ENCODE data around the gene MMP27.

MMP27 gene

GRCh38 chr11:102678022-102678421, 27.5 kb downstream of the MMP27 start:
- DNase-seq (no peak), ATAC-seq (ENCODE audit: insufficient read depth, low read depth) (no peak)
- Histone ChIP-seq H3K27ac (ENCODE audit: low read length) (no peak overlapping the region), H3K9me3 (ENCODE audit: insufficient read depth, low read length, severe bottlenecking) (no peaks in the 10 kb centered on the region), H3K4me3 (ENCODE audit: low read depth in 1 of 2, low read length in 2 of 2) (no peak overlapping the region), H3K79me2 (ENCODE audit: insufficient read depth, low read length) (no peaks in the 10 kb centered on the region), H3K4me1 (ENCODE audit: insufficient read depth, low read length) (no peaks in the 10 kb centered on the region), H3K36me3 (ENCODE audit: insufficient read depth, low read length) (no peaks in the 10 kb centered on the region), H3K9ac (ENCODE audit: low read depth, low read length) (no peak overlapping the region), H3K27me3 (ENCODE audit: insufficient read depth, low read length, poor library complexity) (no peaks in the 10 kb centered on the region), H2AFZ (ENCODE audit: low read depth, low read length) (no peak overlapping the region), H4K20me1 (ENCODE audit: insufficient read depth, low read length) (no peaks in the 10 kb centered on the region), H3K4me2 (ENCODE audit: insufficient read depth, low read length) (no peak overlapping the region)
- TF ChIP-seq CTCF (IDR thresholded peaks at IDR 0.05; ENCODE audit: borderline replicate concordance, extremely low read depth, low read length, poor library complexity, severe bottlenecking) = no peak
- no peak for TF ChIP-seq EZH2 (IDR thresholded peaks at IDR 0.05; ENCODE audit: borderline replicate concordance, low read depth, low read length, severe bottlenecking)

GRCh38 chr11:102676084-102676483, 29.5 kb downstream of the MMP27 start:
- Histone ChIP-seq H3K9ac (ENCODE audit: low read depth, low read length) (no peak overlapping the region), H3K4me2 (ENCODE audit: insufficient read depth, low read length) (no peak overlapping the region), H3K27ac (ENCODE audit: low read length) (no peak overlapping the region), H3K4me1 (ENCODE audit: insufficient read depth, low read length) (no peaks in the 10 kb centered on the region), H3K4me3 (ENCODE audit: low read depth in 1 of 2, low read length in 2 of 2) (no peak overlapping the region), H4K20me1 (ENCODE audit: insufficient read depth, low read length) (no peaks in the 10 kb centered on the region), H3K27me3 (ENCODE audit: insufficient read depth, low read length, poor library complexity) (no peaks in the 10 kb centered on the region), H3K79me2 (ENCODE audit: insufficient read depth, low read length) (no peaks in the 10 kb centered on the region), H3K36me3 (ENCODE audit: insufficient read depth, low read length) (no peaks in the 10 kb centered on the region), H3K9me3 (ENCODE audit: insufficient read depth, low read length, severe bottlenecking) (no peaks in the 10 kb centered on the region), H2AFZ (ENCODE audit: low read depth, low read length) (no peak overlapping the region)
- ATAC-seq (ENCODE audit: insufficient read depth, low read depth) (no peak), DNase-seq (no peak)
- TF ChIP-seq CTCF (IDR thresholded peaks at IDR 0.05; ENCODE audit: borderline replicate concordance, extremely low read depth, low read length, poor library complexity, severe bottlenecking) (no peak), EZH2 (IDR thresholded peaks at IDR 0.05; ENCODE audit: borderline replicate concordance, low read depth, low read length, severe bottlenecking) (no peak)

- H3K79me2 ChIP-seq (ENCODE audit: insufficient read depth, low read length) = no peaks in the 10 kb centered on the region
- H3K4me2 ChIP-seq (ENCODE audit: insufficient read depth, low read length) = no peak overlapping the region
- H3K36me3 ChIP-seq (ENCODE audit: insufficient read depth, low read length) = no peaks in the 10 kb centered on the region
- DNase-seq = no peak
- no peak overlapping the region for H2AFZ ChIP-seq (ENCODE audit: low read depth, low read length)
- no peak for ATAC-seq (ENCODE audit: insufficient read depth, low read depth)
- no peaks in the 10 kb centered on the region for H3K4me1 ChIP-seq (ENCODE audit: insufficient read depth, low read length)
- H4K20me1 ChIP-seq (ENCODE audit: insufficient read depth, low read length) = no peaks in the 10 kb centered on the region
- peaks cover 2% of the 10 kb centered on the region for H3K27me3 ChIP-seq (ENCODE audit: insufficient read depth, low read length, poor library complexity)
- no peak overlapping the region for H3K9ac ChIP-seq (ENCODE audit: low read depth, low read length)
- no peaks in the 10 kb centered on the region for H3K9me3 ChIP-seq (ENCODE audit: insufficient read depth, low read length, severe bottlenecking)
- no peak overlapping the region for H3K4me3 ChIP-seq (ENCODE audit: low read depth in 1 of 2, low read length in 2 of 2)
- TF ChIP-seq CTCF (IDR thresholded peaks at IDR 0.05; ENCODE audit: borderline replicate concordance, extremely low read depth, low read length, poor library complexity, severe bottlenecking) (no peak), EZH2 (IDR thresholded peaks at IDR 0.05; ENCODE audit: borderline replicate concordance, low read depth, low read length, severe bottlenecking) (no peak)
- H3K27ac ChIP-seq (ENCODE audit: low read length) = no peak overlapping the region
Measured at GRCh38 chr11:102669664-102670063, 35.9 kb downstream of the MMP27 start.

All from DND-41 (cell line).